GM20000 (cell line): ENCODE results near the gene KRABD2.
"Not testable (repeated sequence)": the region's sequence is repeated elsewhere in the genome, so short reads cannot be mapped to it uniquely, and the experiment has no call there.

Experiments
- DNase-seq: peaks from one replicate; pipeline ENCODE4 v3.0.0; 2012; ENCODE audit warnings: low spot score
- CTCF ChIP-seq: IDR thresholded peaks from 2 replicates; pipeline ENCODE4 v1.5.1; 2012; ENCODE audit warnings: mild to moderate bottlenecking, control low read depth; ENCODE audit errors: extremely low read depth, missing control alignments

Gene KRABD2

GRCh38 chr17:8402921-8403536, 26.5 kb upstream of the KRABD2 start:
- no peak for DNase-seq
- TF ChIP-seq CTCF: no peak

DNA sequence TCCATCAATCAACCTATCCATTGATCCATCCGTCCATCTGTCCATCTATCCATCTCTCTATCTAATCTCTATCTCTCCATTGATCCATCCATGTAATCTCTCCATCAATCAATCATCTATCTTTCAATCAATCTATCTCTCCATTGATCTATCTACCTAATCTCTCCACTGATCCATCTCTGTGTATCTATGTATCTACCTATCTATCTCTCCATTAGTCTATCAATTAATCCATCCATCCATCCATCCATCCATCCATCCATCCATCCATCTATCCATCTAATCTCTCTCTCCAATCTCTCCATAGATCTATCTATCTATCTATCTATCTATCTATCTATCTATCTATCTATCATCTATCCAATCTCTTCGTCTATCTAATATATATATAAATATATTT, 24.6 kb upstream of the KRABD2 start:
- no peak for TF ChIP-seq CTCF
- no peak for DNase-seq

- TF ChIP-seq CTCF: no peak
- DNase-seq: no peak
Measured at GRCh38 chr17:8398980-8399379, 22.5 kb upstream of the KRABD2 start.

DNA sequence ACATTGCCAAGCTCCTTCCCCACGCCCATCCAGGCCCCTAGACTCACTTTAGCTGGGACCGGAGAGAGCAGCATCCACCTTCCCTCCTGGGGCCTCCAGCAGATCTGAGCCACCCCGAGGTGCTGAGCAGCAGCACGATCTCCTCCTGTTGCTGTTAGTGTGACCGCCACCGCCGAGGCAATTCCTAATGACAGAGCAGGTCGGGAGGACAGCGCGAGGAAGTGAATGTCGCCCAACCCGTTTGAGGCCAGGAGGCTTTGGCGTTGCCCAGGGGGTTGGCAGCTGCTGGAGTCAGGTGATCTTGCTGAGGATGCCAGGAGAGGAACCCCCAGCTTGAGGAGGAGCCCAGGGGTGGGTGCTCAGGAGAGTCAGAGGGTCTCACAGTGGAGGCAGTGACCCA, 21.1 kb upstream of the KRABD2 start, which contains the start of gene RNF222:
Gene RNF222, minus strand, starts transcription at position 192 of the 400 bp plus-strand sequence. CDS start 4,366 bp downstream, outside the sequence.
- no peak for DNase-seq

DNA sequence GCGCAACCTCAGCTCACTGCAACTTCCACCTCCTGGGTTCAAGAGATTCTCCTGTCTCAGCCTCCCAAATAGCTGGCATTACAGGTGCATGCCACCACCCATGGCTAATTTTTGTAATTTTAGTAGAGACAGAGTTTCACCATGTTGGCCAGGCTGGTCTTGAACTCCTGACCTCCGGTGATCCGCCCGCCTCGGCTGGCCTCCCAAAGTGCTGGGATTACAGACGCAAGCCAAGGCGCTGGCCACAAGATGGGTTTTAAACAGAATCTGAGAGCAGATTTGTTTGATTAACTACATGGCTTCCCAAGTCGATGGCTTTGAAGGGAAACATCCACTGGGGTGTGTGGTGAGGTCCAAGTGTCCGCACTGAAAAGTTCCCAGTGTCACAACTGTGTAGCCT, 18.0 kb upstream of the KRABD2 start:
- not testable (repeated sequence) for DNase-seq

More for the DNA sequence above, 21.1 kb upstream of the KRABD2 start, which contains the start of gene RNF222:
- TF ChIP-seq CTCF: no peak

DNA sequence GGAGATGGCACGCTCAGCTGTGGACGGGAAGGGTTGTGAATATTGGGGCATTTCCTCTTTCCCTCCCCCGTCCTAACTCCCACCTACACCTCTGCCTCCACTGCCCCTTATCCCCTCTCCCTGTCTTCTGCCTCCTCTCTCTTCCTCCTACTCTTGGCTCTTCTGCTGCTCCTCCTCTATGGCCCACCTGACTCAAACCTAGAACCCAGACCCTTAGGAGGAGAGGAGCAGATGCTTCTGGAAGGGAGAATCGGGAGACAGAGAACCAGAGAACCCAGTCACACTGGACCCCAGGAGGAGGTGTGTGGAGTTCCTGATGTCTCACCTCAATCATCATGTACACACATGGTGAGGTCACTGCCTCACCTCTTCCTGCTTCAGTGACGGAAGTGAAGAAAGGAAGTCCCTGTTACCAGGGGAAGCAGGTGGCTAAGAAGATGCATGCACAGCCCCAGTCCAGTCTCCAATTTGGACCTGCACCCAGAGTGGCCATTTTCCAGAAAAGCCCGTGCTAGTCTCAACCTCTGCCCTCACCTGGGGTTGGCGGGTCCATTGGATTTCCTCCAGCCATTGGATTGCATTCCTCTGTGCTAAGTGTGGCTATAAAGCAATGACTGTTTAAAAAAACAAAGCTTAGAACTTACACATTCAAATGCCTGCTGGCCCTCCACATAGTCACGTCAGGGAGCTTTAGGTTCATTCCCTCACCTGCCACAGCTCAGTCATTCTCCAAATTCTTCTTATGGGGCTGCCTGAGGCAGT, 17.1 kb upstream of the KRABD2 start:
- DNase-seq: no peak
- no peak for TF ChIP-seq CTCF

DNA sequence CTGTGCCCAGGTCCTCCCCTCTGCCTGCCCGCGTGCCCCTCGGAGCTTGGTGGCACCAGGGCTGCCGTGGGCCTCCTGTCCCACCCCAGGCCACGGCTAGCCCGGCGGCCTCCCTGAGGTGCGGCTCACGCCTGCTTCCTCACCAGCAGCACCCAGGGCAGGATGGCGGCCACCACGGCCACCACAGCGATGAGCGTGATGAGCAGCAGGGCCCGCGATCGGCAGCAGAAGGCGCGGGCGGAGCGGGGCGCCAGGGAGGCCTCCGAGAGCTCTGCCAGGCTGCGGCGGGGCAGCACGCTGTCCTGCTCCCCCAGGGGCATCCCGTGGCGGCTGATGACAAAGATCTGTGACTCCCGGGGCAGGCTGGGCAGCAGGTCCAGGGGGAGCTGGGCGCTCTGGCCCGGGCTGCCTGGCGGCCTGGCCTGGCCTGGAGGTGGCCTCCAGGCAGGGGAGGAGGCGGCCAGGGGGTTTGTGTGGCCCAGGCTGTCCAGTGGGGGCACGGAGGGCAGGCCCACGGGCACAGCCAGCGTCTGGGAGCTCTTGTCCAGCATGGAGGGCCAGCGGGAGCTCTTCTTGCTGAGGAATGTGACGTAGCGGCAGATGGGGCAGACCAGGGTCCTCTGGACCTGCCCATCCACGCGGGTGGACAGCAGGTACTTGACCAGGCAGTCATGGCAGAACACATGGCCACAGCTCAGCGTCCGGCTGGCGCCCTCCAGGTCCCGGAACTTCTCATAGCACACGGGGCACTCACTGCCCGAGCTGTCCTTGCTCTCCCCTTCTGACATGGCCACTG, 16.4 kb upstream of the KRABD2 start:
- no peak for TF ChIP-seq CTCF
- DNase-seq: no peak
